OCI-LY1 (cell line): ENCODE data around the gene GRIA1.

Source experiments
- EZH2 ChIP-seq: fragments of 200-600 bp; sonication (generic), shearing (Covaris generic); IDR thresholded peaks from 2 replicates; pipeline ENCODE4 v1.8.0; 2017; ENCODE audit warnings: borderline replicate concordance, mixed run types, mild to moderate bottlenecking, antibody characterized with exemption, low read length, moderate library complexity, mixed read lengths
- TF ChIP-seq, protein P1 (sequence below): fragments of 200-600 bp; sonication (generic), shearing (Covaris generic); IDR thresholded peaks from 2 replicates; pipeline ENCODE4 v1.5.1; 2017; ENCODE audit warnings: mild to moderate bottlenecking, antibody characterized with exemption, low read length, moderate library complexity, mixed read lengths

GRCh38 chr5:153816870-153817269 lies 326.4 kb downstream of the GRIA1 start:
- TF ChIP-seq, protein P1, sequence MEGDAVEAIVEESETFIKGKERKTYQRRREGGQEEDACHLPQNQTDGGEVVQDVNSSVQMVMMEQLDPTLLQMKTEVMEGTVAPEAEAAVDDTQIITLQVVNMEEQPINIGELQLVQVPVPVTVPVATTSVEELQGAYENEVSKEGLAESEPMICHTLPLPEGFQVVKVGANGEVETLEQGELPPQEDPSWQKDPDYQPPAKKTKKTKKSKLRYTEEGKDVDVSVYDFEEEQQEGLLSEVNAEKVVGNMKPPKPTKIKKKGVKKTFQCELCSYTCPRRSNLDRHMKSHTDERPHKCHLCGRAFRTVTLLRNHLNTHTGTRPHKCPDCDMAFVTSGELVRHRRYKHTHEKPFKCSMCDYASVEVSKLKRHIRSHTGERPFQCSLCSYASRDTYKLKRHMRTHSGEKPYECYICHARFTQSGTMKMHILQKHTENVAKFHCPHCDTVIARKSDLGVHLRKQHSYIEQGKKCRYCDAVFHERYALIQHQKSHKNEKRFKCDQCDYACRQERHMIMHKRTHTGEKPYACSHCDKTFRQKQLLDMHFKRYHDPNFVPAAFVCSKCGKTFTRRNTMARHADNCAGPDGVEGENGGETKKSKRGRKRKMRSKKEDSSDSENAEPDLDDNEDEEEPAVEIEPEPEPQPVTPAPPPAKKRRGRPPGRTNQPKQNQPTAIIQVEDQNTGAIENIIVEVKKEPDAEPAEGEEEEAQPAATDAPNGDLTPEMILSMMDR: no peak
- no peak for TF ChIP-seq EZH2
